ENCODE measurements around the gene ABCC1. TPM values are rescaled to one million over a fixed set of nuclear protein-coding genes. Genes with fewer than 3 reads are reported as not detected.

ABCC1 gene
- polyA plus RNA-seq, 1 of the 3 experiments (the other 2 are of a cell fraction), result 23.7 TPM

DNA sequence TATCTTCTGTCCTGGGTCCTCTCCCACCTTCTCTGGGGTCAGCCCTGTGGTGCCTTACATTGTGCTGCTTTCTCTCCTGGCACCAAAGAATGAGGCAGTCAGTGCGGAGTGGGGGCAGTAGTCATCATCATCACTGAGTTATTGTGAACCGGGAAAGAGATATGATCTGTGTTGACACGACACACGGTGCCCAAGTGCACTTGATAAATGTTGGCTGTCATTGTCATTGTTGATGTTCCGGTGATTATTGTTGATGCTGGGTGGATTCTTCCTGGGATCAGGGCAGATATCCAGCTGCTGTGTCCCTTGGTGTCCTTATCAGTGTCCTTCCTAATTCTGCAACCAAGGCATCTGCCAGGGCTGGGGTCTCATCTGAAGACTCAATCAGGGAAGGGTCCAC, 152.2 kb downstream of the ABCC1 start:
- Histone ChIP-seq H3K9me2 (no peaks in the 10 kb centered on the region), H3K4me2 (no peak overlapping the region), H2AFZ (ENCODE audit: low read depth) (no peak overlapping the region), H4K20me1 (ENCODE audit: insufficient read depth) (no peaks in the 10 kb centered on the region), H3K4me1 (ENCODE audit: control insufficient read depth in 1 of 2, insufficient read depth in 2 of 2, low read depth in 1 of 2, low read length in 1 of 2) (no peaks in the 10 kb centered on the region), H3F3A (replicated peaks; ENCODE audit: insufficient read depth) (no peaks in the 10 kb centered on the region), H3K79me2 (ENCODE audit: insufficient read depth) (no peaks in the 10 kb centered on the region), H3K27ac (ENCODE audit: low read depth in 2 of 2, low read length in 1 of 2) (no peak overlapping the region), H3K4me3 (ENCODE audit: low read depth in 2 of 2, low read length in 1 of 2) (no peak overlapping the region), H3K36me3 (replicated peaks in 1 of 2; ENCODE audit: control insufficient read depth in 1 of 2, insufficient read depth in 2 of 2, low read length in 1 of 2) (peaks cover 12 to 27% of the 10 kb centered on the region in 2 experiments), H3K27me3 (ENCODE audit: insufficient read depth) (no peaks in the 10 kb centered on the region), H3K9ac (no peak overlapping the region), H3K9me3 (no peaks in the 10 kb centered on the region)
- ChIA-PET POLR2A (no interaction called here), CTCF (interaction anchor here (2.0 kb wide), 1 partner anchor 26 kb away, joined by 4 read pairs; no protein-coding TSS in a partner anchor)
- WGBS (ENCODE audit: low lambda C conversion rate), result 85% methylated on average over 5 of the region's 5 CpGs
- no peak for DNase-seq
- TF ChIP-seq FOSL2 (IDR thresholded peaks at IDR 0.05; ENCODE audit: borderline replicate concordance, low read depth) (no peak), EP300 (IDR thresholded peaks at IDR 0.05; ENCODE audit: borderline replicate concordance in 1 of 2, low read depth in 1 of 2, low read length in 1 of 2) (no peak), FOXJ3 (CRISPR knock-in tag; IDR thresholded peaks at IDR 0.05) (no peak), NRF1 (IDR thresholded peaks at IDR 0.05; ENCODE audit: low read depth, low read length) (no peak), RAD21 (IDR thresholded peaks at IDR 0.05; ENCODE audit: low read length) (no peak), TAF1 (IDR thresholded peaks at IDR 0.05; ENCODE audit: borderline replicate concordance, low read depth, low read length) (no peak), SIN3A (IDR thresholded peaks at IDR 0.05; ENCODE audit: borderline replicate concordance, low read depth, low read length) (no peak), NFIC (IDR thresholded peaks at IDR 0.05; ENCODE audit: borderline replicate concordance) (no peak), POLR2AphosphoS5 (IDR thresholded peaks at IDR 0.05; ENCODE audit: low read depth, low read length) (no peak), EZH2phosphoT487 (IDR thresholded peaks at IDR 0.05; ENCODE audit: borderline replicate concordance, low read depth) (no peak), GABPA (IDR thresholded peaks at IDR 0.05; ENCODE audit: low read depth) (no peak), ELF1 (IDR thresholded peaks at IDR 0.05) (no peak), RFX5 (IDR thresholded peaks at IDR 0.05; ENCODE audit: low read length) (no peak)
- TF ChIP-seq, protein P1, sequence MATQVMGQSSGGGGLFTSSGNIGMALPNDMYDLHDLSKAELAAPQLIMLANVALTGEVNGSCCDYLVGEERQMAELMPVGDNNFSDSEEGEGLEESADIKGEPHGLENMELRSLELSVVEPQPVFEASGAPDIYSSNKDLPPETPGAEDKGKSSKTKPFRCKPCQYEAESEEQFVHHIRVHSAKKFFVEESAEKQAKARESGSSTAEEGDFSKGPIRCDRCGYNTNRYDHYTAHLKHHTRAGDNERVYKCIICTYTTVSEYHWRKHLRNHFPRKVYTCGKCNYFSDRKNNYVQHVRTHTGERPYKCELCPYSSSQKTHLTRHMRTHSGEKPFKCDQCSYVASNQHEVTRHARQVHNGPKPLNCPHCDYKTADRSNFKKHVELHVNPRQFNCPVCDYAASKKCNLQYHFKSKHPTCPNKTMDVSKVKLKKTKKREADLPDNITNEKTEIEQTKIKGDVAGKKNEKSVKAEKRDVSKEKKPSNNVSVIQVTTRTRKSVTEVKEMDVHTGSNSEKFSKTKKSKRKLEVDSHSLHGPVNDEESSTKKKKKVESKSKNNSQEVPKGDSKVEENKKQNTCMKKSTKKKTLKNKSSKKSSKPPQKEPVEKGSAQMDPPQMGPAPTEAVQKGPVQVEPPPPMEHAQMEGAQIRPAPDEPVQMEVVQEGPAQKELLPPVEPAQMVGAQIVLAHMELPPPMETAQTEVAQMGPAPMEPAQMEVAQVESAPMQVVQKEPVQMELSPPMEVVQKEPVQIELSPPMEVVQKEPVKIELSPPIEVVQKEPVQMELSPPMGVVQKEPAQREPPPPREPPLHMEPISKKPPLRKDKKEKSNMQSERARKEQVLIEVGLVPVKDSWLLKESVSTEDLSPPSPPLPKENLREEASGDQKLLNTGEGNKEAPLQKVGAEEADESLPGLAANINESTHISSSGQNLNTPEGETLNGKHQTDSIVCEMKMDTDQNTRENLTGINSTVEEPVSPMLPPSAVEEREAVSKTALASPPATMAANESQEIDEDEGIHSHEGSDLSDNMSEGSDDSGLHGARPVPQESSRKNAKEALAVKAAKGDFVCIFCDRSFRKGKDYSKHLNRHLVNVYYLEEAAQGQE (IDR thresholded peaks at IDR 0.05; ENCODE audit: low read depth, low read length), result no peak
- TF ChIP-seq, protein P2, sequence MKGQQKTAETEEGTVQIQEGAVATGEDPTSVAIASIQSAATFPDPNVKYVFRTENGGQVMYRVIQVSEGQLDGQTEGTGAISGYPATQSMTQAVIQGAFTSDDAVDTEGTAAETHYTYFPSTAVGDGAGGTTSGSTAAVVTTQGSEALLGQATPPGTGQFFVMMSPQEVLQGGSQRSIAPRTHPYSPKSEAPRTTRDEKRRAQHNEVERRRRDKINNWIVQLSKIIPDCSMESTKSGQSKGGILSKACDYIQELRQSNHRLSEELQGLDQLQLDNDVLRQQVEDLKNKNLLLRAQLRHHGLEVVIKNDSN (IDR thresholded peaks at IDR 0.05; ENCODE audit: borderline replicate concordance, low read depth), result no peak
- TF ChIP-seq, protein P3, sequence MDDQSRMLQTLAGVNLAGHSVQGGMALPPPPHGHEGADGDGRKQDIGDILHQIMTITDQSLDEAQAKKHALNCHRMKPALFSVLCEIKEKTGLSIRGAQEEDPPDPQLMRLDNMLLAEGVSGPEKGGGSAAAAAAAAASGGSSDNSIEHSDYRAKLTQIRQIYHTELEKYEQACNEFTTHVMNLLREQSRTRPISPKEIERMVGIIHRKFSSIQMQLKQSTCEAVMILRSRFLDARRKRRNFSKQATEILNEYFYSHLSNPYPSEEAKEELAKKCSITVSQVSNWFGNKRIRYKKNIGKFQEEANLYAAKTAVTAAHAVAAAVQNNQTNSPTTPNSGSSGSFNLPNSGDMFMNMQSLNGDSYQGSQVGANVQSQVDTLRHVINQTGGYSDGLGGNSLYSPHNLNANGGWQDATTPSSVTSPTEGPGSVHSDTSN (IDR thresholded peaks at IDR 0.05), result no peak
- TF ChIP-seq, protein P4, sequence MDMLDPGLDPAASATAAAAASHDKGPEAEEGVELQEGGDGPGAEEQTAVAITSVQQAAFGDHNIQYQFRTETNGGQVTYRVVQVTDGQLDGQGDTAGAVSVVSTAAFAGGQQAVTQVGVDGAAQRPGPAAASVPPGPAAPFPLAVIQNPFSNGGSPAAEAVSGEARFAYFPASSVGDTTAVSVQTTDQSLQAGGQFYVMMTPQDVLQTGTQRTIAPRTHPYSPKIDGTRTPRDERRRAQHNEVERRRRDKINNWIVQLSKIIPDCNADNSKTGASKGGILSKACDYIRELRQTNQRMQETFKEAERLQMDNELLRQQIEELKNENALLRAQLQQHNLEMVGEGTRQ (IDR thresholded peaks at IDR 0.05; ENCODE audit: borderline replicate concordance, low read depth, low read length), result no peak
- TF ChIP-seq, protein P5, sequence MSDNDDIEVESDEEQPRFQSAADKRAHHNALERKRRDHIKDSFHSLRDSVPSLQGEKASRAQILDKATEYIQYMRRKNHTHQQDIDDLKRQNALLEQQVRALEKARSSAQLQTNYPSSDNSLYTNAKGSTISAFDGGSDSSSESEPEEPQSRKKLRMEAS (IDR thresholded peaks at IDR 0.05; ENCODE audit: low read depth), result no peak
- TF ChIP-seq, protein P6, sequence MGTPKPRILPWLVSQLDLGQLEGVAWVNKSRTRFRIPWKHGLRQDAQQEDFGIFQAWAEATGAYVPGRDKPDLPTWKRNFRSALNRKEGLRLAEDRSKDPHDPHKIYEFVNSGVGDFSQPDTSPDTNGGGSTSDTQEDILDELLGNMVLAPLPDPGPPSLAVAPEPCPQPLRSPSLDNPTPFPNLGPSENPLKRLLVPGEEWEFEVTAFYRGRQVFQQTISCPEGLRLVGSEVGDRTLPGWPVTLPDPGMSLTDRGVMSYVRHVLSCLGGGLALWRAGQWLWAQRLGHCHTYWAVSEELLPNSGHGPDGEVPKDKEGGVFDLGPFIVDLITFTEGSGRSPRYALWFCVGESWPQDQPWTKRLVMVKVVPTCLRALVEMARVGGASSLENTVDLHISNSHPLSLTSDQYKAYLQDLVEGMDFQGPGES (IDR thresholded peaks at IDR 0.05; ENCODE audit: low read depth, low read length), result no peak

All from SK-N-SH (cell line).